ENCODE measurements around the gene VAMP8.

The VAMP8 gene

GRCh38 chr2:85534099-85534498 lies 43.3 kb upstream of the VAMP8 start:
- no peak overlapping the region for H3K4me3 ChIP-seq
- no peaks in the 10 kb centered on the region for H3K9me3 ChIP-seq
- no peak for TF ChIP-seq CTCF (IDR thresholded peaks at IDR 0.05)
- no peaks in the 10 kb centered on the region for H3K27me3 ChIP-seq
- peak overlapping the region in 1 of 2 donors; percentile 100 for H3K27ac ChIP-seq
- intact Hi-C loops (cut with DNase I; ENCODE audit: low total_unique reads) = no loop called here
- peaks cover 0 to 23% (median 17%) of the 10 kb centered on the region in 4 donors for H3K4me1 ChIP-seq
- DNase-seq = no peak
- no peaks in the 10 kb centered on the region for H3K36me3 ChIP-seq

GRCh38 chr2:85534881-85535280 lies 42.5 kb upstream of the VAMP8 start:
- Histone ChIP-seq H3K27me3 (no peaks in the 10 kb centered on the region), H3K27ac (peak overlapping the region in 1 of 2 donors; percentile 100), H3K36me3 (no peaks in the 10 kb centered on the region), H3K4me1 (peaks cover 0 to 23% (median 17%) of the 10 kb centered on the region in 4 donors), H3K9me3 (no peaks in the 10 kb centered on the region), H3K4me3 (no peak overlapping the region)
- TF ChIP-seq CTCF (IDR thresholded peaks at IDR 0.05) = no peak
- intact Hi-C loops (cut with DNase I; ENCODE audit: low total_unique reads) = loop anchor here (5.0 kb wide), 1 partner anchor 98 kb away; no protein-coding TSS in a partner anchor
- DNase-seq = no peak

GRCh38 chr2:85536479-85536878 lies 40.9 kb upstream of the VAMP8 start:
- H3K4me1 ChIP-seq = peaks cover 0 to 33% (median 21%) of the 10 kb centered on the region in 4 donors
- H3K36me3 ChIP-seq = peaks cover 4 to 7% (median 6%) of the 10 kb centered on the region in 3 donors
- H3K27me3 ChIP-seq = no peaks in the 10 kb centered on the region
- DNase-seq = no peak
- peak overlapping the region; percentile 96 to 100 for H3K27ac ChIP-seq
- intact Hi-C loops (cut with DNase I; ENCODE audit: low total_unique reads) = loop anchor here (5.0 kb wide), 1 partner anchor 99 kb away; no protein-coding TSS in a partner anchor
- no peaks in the 10 kb centered on the region for H3K9me3 ChIP-seq
- TF ChIP-seq CTCF (IDR thresholded peaks at IDR 0.05) = no peak
- H3K4me3 ChIP-seq = no peak overlapping the region

GRCh38 chr2:85537600-85538506 lies 39.5 kb upstream of the VAMP8 start:
- peak overlapping the region; percentile 96 to 100 for H3K27ac ChIP-seq
- H3K4me1 ChIP-seq = peaks cover 0 to 47% (median 35%) of the 10 kb centered on the region in 4 donors
- no peaks in the 10 kb centered on the region for H3K27me3 ChIP-seq
- no peak for TF ChIP-seq CTCF (IDR thresholded peaks at IDR 0.05)
- peaks cover 18 to 21% (median 20%) of the 10 kb centered on the region in 3 donors for H3K36me3 ChIP-seq
- peak; percentile 74 to 83 for DNase-seq
- H3K9me3 ChIP-seq = no peaks in the 10 kb centered on the region
- H3K4me3 ChIP-seq = peak overlapping the region; percentile 69 to 94
- intact Hi-C loops (cut with DNase I; ENCODE audit: low total_unique reads) = loop anchor here (5.0 kb wide), 1 partner anchor 101 kb away; no protein-coding TSS in a partner anchor

GRCh38 chr2:85538507-85539360 lies 38.7 kb upstream of the VAMP8 start, which contains the start of gene MAT2A:
MAT2A (plus strand) TSS chr2:85539168; CDS start chr2:85539288, 120 bp downstream.
- H3K27ac ChIP-seq = peak within 1 kb of the TSS; percentile 96 to 100

More at GRCh38 chr2:85538507-85539360, 38.7 kb upstream of the VAMP8 start, which contains the start of gene MAT2A:
- TF ChIP-seq CTCF (IDR thresholded peaks at IDR 0.05) = peak; percentile 69 to 72
- Histone ChIP-seq H3K4me3 (peak within 1 kb of the TSS; percentile 69 to 94), H3K4me1 (peaks cover 0 to 56% (median 39%) of the 10 kb centered on the region in 4 donors), H3K27me3 (no peaks in the 10 kb centered on the region), H3K9me3 (no peaks in the 10 kb centered on the region), H3K36me3 (peaks cover 27 to 30% (median 29%) of the 10 kb centered on the region in 3 donors)
- DNase-seq = peak; percentile 93 to 96
- intact Hi-C loops (cut with DNase I; ENCODE audit: low total_unique reads) = loop anchor here (5.0 kb wide), 1 partner anchor 101 kb away; no protein-coding TSS in a partner anchor

Measured in tibial artery (tissue), 4 donors.